Kidney capillary endothelial cell (primary cell): ENCODE data around the gene SWSAP1.

Source experiments
- DNase-seq: peaks from one replicate; pipeline ENCODE4 v3.0.0-alpha.2; 2018; ENCODE audit warnings: low spot score

The SWSAP1 gene

DNA sequence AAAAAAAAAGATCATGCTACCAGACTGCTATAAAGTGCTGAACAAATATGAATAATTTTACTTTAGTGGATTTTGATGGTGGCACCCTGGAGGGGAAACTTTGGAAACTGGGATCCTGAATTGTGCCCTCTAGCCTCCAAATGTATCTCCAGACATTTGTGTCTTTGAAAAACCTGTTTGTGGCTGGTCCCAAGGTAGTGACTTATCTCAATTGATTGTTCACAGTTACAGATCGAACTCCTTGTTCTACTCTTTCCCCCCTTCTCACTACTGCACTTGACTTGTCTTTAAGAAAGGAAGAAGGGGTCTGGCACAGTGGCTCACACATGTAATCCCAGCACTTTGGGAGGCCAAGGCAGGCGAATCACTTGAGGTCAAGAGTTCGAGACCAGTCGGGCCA lies 34.1 kb downstream of the SWSAP1 start:
- DNase-seq: no peak

DNA sequence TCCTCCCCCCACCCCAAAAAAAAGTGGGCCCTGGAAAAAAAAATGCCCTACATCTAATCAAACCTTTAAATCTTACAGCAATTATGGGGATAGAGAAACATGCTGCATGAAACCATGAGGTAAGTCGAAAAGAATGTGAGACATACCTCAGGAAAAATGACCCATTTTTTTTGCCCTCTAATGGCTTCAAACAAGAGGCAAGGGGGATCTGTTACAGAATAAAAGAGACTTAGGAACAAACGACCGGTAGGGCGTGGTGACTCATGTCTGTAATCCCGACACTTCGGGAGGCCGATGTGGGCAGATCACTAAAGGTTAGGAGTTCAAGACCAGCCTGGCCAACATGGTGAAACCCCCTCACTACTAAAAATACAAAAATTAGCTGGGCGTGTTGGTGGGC lies 36.2 kb downstream of the SWSAP1 start:
- DNase-seq: no peak

DNA sequence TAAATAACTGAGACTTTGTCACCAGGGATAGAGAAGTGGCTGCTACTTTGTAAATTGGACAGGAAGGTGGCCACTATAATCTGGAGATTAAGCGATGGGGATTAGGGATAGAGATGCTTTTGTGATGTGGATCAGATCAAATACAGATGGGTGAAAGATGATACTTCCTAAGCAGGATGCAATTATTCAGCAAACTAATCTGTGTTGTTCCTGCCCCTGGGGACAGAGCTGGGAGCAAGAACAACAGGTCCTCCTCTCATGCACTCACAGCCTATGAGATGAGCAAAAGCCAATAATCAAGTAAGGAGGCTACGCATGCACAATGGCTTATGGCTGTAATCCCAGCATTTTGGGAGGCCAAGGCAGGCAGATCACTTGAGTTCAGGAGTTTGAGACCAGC lies 40.1 kb downstream of the SWSAP1 start:
- DNase-seq: no peak

DNA sequence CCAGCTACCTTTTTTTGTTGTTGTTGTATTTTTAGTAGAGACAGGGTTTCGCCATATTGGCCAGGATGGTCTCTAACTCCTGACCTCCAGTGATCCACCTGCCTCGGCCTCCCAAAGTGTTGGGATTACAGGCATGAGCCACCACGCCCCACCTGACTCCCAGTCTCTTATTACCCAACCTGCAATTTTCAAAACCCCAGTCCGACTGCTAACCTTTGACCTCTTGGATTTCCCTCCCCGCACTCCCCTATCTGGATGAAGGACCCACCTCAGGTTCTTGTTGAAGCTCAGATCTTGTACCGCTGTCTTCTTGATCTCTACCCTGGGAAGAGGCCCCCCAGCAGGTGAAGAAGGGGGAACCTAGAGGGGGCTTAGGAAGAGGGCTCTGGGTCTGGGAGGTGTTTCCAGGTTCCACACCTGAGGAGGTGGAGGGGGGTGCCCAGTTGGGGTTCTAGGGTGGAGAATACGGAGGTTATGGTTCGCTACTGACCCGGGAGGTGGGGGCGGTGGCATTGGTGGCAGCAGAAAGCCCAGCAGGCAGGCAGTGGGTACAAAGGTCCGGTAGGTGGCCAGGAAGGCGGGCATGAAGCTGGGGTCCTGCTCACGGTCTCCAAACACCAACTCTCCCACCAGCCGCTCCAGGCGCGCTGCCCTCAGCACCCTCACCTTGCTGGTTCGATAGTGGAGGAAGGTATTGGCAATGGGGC lies 42.0 kb downstream of the SWSAP1 start:
- no peak for DNase-seq

DNA sequence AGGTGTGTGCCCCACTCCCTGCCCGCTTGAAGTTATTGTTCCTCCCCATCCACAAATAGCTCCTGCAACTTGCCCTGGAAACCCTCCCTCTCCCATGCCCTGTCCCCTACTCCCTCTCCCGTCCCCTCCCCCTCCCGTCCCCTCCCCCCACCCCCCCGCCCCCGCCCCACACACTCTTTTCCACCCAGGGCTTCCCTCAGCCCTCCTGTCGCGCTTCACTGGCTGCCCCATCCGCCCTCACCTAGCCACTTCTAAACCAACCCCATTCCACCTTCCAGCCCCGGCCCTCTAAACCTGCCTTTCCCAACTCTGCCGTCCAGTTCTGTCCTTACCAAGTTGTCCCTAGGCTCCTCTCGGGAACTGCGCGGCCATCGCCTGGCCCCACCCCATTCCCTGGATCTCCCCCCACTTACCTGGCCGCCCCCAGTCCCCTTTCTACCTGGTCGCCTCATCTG lies 43.7 kb downstream of the SWSAP1 start:
- no peak for DNase-seq

DNA sequence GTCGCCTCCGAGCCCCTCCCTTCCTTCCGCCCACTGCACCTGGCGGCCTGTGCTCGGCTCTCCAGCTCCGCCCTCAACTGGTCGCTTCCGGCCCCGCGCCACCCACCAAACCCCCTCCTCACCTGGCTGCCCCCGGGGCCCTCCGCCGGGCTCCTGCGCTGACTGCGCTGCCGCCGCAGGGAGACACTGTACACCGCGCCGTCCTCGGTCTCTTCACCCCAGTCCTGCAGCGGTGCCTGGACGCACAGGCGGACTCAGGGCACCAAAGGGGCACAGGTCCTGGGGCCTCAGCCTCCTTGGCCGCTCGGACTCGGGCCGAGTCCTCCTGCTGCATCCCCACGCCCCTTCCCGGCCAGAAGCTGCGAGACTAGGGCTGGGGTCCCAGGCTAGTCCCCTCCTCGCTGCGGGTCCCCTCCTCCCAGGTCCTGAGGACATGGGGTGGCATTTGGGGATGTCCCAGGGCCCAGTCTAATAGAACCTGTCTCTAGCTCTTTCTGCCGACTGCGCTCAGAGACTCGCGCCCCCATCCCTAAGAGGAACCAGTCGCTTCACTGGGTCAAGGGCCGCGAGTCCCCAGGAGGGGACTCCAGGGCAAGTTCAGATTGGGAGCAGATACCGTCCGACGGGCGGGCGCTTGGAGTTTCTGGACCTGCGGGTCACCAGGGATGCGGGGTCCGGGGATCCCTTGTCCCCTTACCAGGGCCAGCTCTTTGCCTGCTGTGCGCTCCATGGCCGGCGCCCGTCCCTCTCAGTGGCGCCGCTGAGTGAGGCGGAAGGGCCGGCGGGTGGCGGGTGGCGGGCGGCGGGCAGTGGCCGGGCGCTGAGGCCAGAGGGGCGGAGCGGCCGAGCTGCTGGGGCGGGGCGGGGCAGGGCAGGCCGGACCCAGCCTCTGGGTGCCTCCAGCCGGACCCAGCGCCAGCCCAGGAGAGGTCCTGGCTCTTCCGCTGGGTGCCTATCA lies 44.4 kb downstream of the SWSAP1 start, which contains the start of gene RGL3:
RGL3 (minus strand) TSS at position 766 of the 958 bp plus-strand sequence; CDS start at position 730, 36 bp downstream.
- no peak for DNase-seq

DNA sequence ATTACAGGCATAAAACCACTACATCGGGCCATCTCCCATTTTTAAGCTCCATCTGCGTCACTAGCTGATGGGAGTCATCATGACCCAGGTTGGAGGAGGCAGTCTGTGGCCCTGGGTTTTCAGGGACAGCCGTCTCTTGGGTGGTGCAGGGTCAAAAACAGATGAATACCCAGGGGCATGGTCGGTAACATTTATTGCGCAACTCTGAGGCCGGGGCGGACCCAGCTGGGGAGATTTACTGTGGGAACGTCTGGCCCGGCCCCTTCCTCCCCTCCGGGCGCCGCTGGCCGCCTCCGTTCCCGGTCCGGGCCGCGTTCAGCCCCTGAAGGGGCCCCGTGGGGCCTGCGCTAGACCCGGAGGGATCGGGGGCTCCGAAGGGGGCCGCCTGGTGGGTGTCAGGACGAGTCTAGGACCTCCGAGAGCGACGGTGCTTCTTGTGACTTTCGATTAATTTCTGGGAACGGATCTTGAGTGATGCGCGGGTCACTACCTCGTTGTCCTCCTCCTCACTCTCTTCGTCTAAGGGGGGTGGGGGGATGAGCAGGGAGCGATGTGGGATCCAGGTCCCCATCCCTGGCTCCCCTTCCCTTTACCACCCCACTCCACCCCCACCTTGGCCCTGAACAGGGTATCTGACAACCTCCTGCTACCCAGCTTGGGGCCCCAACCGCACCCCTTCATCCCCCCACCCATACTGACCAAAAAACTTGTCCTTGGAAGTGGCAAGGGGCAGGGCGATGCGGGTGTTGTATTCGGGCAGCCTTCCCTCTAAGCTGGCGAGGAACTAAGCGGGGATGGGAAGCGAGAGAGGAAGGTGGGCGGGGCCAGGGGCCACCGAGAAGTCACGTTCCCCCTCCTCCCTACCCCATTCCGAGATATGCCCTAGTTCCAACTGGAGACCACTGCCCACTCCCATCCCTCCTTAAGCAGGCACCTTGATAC lies 46.2 kb downstream of the SWSAP1 start:
- no peak for DNase-seq

DNA sequence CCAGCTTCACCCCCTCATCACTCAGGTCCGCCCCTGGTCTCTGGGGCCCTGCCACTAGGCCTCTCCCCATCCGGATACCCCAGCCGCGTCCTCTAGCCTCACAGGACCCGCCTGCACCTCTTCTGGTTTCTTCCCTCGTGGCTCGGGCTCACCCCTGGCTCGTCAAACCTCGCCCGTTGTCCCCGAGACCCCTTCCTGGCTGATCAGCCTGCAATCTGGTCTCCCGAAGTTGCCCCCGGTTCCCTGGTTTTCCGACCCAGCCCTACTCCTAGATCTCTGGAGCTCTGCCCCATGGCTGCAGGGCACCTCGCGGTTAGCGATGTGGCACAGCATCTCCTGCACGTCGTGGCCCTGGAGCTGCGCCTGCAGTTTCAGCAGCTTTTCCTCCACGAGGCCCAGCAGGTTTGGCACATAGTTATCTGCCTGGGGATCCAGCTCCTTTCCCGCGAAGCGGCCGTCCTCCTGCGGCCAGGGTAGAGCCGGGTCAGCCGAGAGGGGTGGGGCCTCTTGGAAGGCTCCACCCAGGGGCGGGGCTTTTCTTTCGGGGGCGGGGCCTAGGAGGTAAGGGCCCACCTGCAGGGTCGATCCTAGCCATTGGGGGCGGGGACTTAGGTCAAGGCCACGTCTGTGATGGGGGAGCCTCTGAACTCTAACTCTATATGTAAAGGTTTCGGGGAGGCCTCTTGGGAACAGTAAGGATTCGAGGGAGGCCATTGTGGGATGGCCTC lies 47.1 kb downstream of the SWSAP1 start:
- no peak for DNase-seq

DNA sequence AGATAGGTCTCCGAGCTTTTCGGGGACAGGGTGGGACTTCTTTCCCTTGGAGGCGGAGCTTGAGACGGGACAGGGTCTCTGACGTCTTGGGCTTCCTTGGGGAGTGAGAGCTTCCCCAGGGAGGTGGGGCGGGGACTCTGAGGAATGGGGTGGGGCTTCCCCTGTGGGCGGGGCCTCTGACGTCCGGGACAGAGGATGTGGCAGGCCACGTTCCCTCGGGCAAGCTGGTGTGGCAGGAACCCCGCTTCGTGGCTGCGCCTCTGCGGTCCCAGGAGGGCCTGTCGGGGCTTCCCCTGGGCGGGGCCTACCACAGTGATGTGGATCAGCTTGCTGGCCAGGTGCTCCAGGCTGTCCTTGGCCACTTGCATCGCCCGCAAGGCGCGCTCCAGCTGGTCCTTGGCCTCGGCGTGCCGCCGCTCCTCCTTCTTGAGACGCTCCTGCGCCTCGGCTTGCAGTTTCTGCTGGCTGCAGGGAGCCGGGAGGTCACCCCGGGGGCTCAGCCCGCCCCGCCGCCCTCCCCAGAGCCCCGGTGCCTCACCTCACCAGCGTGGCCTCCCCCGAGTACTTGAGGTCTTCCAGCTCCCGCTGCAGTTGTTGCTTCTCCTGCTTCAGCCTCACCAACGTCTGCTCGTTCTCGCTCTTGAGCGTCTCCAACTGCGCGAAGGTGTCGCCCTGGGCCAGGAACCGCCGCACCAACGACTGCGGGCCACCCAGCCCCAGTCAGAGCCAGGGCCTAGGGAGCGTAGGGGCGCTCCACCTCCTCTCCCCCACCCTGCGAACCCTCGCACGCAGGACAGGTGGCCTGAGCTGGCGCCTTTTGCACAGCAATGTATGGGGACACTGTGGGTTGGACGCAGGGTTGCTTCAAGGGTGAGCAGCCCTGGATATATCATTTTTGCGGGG lies 47.9 kb downstream of the SWSAP1 start:
- no peak for DNase-seq

DNA sequence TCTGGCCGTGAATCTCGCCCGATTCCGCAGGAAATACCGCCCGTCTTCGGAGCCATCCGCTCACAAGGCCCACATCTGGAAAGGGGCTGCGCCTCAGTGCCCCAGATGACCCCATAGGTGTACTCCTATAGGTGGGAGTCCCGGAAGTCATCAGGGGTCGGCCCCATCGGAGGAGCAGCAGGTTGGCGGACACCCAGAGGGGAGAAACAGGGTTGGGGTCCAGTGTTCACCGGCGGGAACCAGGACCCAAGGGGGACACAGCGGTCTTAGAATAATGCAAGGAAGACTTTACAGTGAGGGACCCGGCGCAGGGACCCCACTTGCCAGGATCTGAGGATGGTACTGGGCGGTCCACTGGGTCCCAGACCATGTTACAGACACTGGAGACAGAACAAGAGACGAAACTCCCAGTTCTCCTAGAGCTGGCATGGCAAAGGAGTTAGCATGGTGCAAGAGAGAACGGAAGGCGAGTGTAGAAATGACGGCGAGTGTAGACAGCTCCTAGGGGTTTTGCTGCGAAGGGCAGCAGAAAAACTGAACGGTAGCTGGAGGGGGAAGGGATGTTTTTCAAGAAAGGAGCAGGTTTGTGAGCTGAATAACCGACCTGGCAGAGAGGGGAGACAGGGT lies 48.8 kb downstream of the SWSAP1 start:
- DNase-seq: no peak

DNA sequence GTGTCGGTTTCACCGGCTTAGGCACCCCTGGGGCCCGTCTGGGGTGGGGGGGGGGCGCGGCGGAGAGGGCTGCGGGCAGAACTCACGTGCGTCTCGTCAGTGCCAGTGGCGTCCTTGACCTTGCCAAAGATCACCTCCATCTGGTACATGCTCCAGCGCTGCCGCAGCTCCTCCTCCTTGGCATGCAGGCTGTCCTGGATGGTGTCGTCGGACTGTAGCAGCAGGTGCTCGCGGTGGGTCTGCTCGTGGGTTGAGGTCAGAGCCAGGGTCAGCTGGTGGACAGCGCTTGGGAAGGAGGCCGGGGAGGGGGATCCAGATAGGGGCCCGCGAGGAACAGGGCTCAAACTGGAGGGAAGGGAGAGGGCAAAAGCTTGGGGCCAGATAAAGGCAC lies 49.3 kb downstream of the SWSAP1 start:
- DNase-seq: no peak
